K562 (cell line): ENCODE measurements around the gene DAPP1.

Experiments
- GTF2F1 ChIP-seq: IDR thresholded peaks from 2 replicates; pipeline ENCODE4 v1.6.1; 2011; ENCODE audit warnings: low read depth, low read length, improper control_type of control experiment
- KAT2B ChIP-seq: IDR thresholded peaks from one replicate; pipeline ENCODE4 v1.6.1; 2012; ENCODE audit warnings: low read depth, mild to moderate bottlenecking, control low read depth, inconsistent platforms, low read length, moderate library complexity

DNA sequence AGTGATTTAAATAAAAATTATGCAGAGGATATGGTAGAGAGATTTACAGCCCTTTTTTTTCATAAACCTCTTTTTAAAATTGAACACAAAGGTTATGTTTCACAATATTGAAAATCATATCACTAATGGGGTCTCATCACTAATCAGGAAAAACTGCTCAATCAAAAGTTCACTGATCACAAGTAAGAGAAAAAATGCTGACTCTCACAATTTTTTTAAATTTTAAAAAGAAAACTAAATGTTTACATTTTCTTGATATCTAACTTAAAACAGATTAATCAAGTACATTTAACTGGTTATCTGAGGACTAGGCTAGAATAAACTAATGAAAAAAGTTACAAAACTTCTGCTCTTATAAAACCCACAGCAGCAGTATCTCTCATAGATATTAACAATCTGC lies 69.1 kb downstream of the DAPP1 start:
- TF ChIP-seq KAT2B, result no peak
- no peak for TF ChIP-seq GTF2F1
